HL-60 (cell line): ENCODE measurements around the gene ENPP5.

ENCODE experiments used
- POLR2AphosphoS5 ChIP-seq: IDR thresholded peaks from 2 replicates; pipeline ENCODE4 v1.6.1; 2012; ENCODE audit warnings: low read depth
- TF ChIP-seq, protein P1 (sequence below): IDR thresholded peaks from one replicate; pipeline ENCODE4 v1.5.1; 2011; ENCODE audit warnings: low read length, control low read depth, inconsistent platforms; ENCODE audit not compliant: insufficient read depth

- TF ChIP-seq POLR2AphosphoS5, result no peak
- TF ChIP-seq, protein P1, sequence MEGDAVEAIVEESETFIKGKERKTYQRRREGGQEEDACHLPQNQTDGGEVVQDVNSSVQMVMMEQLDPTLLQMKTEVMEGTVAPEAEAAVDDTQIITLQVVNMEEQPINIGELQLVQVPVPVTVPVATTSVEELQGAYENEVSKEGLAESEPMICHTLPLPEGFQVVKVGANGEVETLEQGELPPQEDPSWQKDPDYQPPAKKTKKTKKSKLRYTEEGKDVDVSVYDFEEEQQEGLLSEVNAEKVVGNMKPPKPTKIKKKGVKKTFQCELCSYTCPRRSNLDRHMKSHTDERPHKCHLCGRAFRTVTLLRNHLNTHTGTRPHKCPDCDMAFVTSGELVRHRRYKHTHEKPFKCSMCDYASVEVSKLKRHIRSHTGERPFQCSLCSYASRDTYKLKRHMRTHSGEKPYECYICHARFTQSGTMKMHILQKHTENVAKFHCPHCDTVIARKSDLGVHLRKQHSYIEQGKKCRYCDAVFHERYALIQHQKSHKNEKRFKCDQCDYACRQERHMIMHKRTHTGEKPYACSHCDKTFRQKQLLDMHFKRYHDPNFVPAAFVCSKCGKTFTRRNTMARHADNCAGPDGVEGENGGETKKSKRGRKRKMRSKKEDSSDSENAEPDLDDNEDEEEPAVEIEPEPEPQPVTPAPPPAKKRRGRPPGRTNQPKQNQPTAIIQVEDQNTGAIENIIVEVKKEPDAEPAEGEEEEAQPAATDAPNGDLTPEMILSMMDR, result no peak
These were observed 47.7 kb upstream of the ENPP5 start for GRCh38 chr6:46218457-46218856.
